Spleen (tissue), 11 donors: Measurements from ENCODE around the gene RRAGB. TPM values are rescaled to one million over a fixed set of nuclear protein-coding genes. Genes with fewer than 3 reads are reported as not detected.
"Not testable (repeated sequence)": the region's sequence is repeated elsewhere in the genome, so short reads cannot be mapped to it uniquely, and the experiment has no call there.

Experiments
- DNase-seq: peaks from one replicate; pipeline ENCODE4 v3.0.0-alpha.2; 2020
- H3K27ac ChIP-seq, 8 donors: fragments of 200-600 bp; sonication (generic) in 7 of 8; 1 replicate in 4 of 8; 2 replicates in 4 of 8; pipeline versions ENCODE4 v1.5.0 to v1.8.0; 2016 to 2021; ENCODE audit warnings: inconsistent platforms in 4 of 8, mild to moderate bottlenecking in 4 of 8, moderate library complexity in 1 of 8
- H3K27me3 ChIP-seq, 7 donors: fragments of 200-600 bp; sonication (generic) in 6 of 7; replicated peaks in 1 of 7; 1 replicate in 4 of 7; 2 replicates in 3 of 7; pipeline versions ENCODE4 v1.5.0 to v1.8.0; 2016 to 2021; ENCODE audit warnings: inconsistent platforms in 3 of 7, mild to moderate bottlenecking in 1 of 7
- H3K36me3 ChIP-seq, 6 donors: fragments of 200-600 bp; sonication (generic) in 5 of 6; 1 replicate in 4 of 6; 2 replicates in 2 of 6; pipeline versions ENCODE4 v1.5.0 to v1.8.0; 2016 to 2021; ENCODE audit warnings: inconsistent platforms in 2 of 6
- H3K4me1 ChIP-seq, 6 donors: fragments of 200-600 bp; sonication (generic) in 5 of 6; 1 replicate in 3 of 6; 2 replicates in 3 of 6; pipeline versions ENCODE4 v1.5.0 to v1.8.0; 2016 to 2021; ENCODE audit warnings: inconsistent platforms in 3 of 6
- H3K4me3 ChIP-seq, 8 donors: fragments of 200-600 bp; sonication (generic) in 7 of 8; 1 replicate in 4 of 8; 2 replicates in 4 of 8; pipeline versions ENCODE4 v1.5.0 to v1.8.0; 2016 to 2021; ENCODE audit warnings: inconsistent platforms in 4 of 8, mild to moderate bottlenecking in 4 of 8, moderate library complexity in 2 of 8
- H3K9me3 ChIP-seq, 8 donors: fragments of 200-600 bp; sonication (generic) in 7 of 8; 1 replicate in 4 of 8; 2 replicates in 4 of 8; pipeline versions ENCODE4 v1.5.0 to v1.8.0; 2016 to 2021; ENCODE audit warnings: inconsistent platforms in 4 of 8
- CTCF ChIP-seq, 11 experiments: fragments of 200-600 bp in 7 of 11; fragments of 450-650 bp in 4 of 11; sonication (generic) in 4 of 11; IDR thresholded peaks in 8 of 11; conservative IDR thresholded peaks in 3 of 11; 1 replicate in 7 of 11; 2 replicates in 4 of 11; pipeline versions ENCODE4 v1.4.0 to v1.8.0; 2016 to 2021; ENCODE audit warnings: antibody characterized with exemption in 11 of 11, inconsistent platforms in 4 of 11, mild to moderate bottlenecking in 1 of 11
- POLR2A ChIP-seq, 3 donors: fragments of 450-650 bp; IDR thresholded peaks; one replicate each; pipeline ENCODE4 v1.5.1; 2017; ENCODE audit warnings: antibody characterized with exemption in 3 of 3, mild to moderate bottlenecking in 1 of 3
- POLR2AphosphoS5 ChIP-seq, 3 donors: sonication (generic); formaldehyde crosslinking; IDR thresholded peaks; one replicate each; pipeline ENCODE4 v1.5.1; 2017; ENCODE audit warnings: antibody characterized with exemption in 3 of 3
- WGBS, 5 donors: extraction: QIAGEN DNeasy Blood & Tissue Kit in 3 of 5; methylation state at CpG; one replicate each; pipeline versions ENCODE4 v1.1.5 to v1.1.7; 2013 to 2018; 5-methylcytosine and 5-hydroxymethylcytosine counted together
- intact Hi-C: fragments of 100-400 bp; cut with DNase I; formaldehyde crosslinking; loops from one replicate; pipeline ENCODE4 v1.15.0; 2023; ENCODE audit warnings: low total_unique reads
- polyA plus RNA-seq, 3 donors: library from polyadenylated mRNA; stranded (reverse); fragments of 200-250 nt; gene quantifications; one replicate each; pipeline ENCODE4 v1.2.1, GENCODE V29; 2013
- total RNA-seq, 7 donors: library from RNA; depleted of rRNA in 3 of 7; stranded (reverse); fragments of >200 nt in 3 of 7; fragmentation: NEBNext Ultra II Directional in 4 of 7; extraction: Animal tissue kit (Norgen Biotek cat#: 25700) in 4 of 7; gene quantifications; one replicate each; pipeline versions ENCODE4 v1.1.0 to v1.2.1, GENCODE V29; 2016 to 2021
- donor health status: healthy with polysubstance abuse.
- donor health status: DM: no; HTN: no; CAD: no; lungs with moderate emphysema.
- donor health status: DM: no; HTN: no; CAD: no.
- donor health status: Bipolar disorder and iron deficiency.
- donor health status: healthy.
- donor health status: DM: no; HTN: no; CAD: no.
- donor health status: DM: yes; HTN: yes; CAD: no.

Gene RRAGB
- total and polyA plus RNA-seq, 10 donors, result 16.0 to 30.7 (median 18.3) TPM

- Histone ChIP-seq H3K9me3 (peaks cover 0 to 11% (median 0%) of the 10 kb centered on the region in 8 donors), H3K4me1 (no peaks in the 10 kb centered on the region), H3K27ac (no peak overlapping the region), H3K27me3 (no peaks in the 10 kb centered on the region), H3K36me3 (peaks cover 0 to 6% (median 0%) of the 10 kb centered on the region in 6 donors), H3K4me3 (no peak overlapping the region)
- 68 to 95% (median 90%) methylated on average over 1 of the region's 1 CpG for WGBS, 5 donors
- TF ChIP-seq POLR2AphosphoS5 (IDR thresholded peaks at IDR 0.05) (no peak), CTCF (IDR thresholded peaks at IDR 0.05 in 8 of 11, conservative IDR thresholded peaks at IDR 0.05 in 3 of 11) (no peak), POLR2A (IDR thresholded peaks at IDR 0.05) (no peak)
- intact Hi-C loops, result no loop called here
- no peak for DNase-seq
Observed at GRCh38 chrX:55767100-55767499, 49.6 kb downstream of the RRAGB start.

- H3K4me3 ChIP-seq, H3K4me1 ChIP-seq, DNase-seq, H3K9me3 ChIP-seq, H3K27ac ChIP-seq, H3K27me3 ChIP-seq, intact Hi-C loops: not testable (repeated sequence)
- H3K36me3 ChIP-seq, result peaks cover 0 to 22% (median 0%) of the 10 kb centered on the region in 6 donors
- WGBS, 5 donors, result 63 to 100% (median 67%) methylated on average over 1 to 6 of the region's 6 CpGs
Observed at GRCh38 chrX:55774419-55774818, 56.9 kb downstream of the RRAGB start.

GRCh38 chrX:55777596-55777995 lies 60.0 kb downstream of the RRAGB start:
- no peak for DNase-seq
- no peaks in the 10 kb centered on the region for H3K4me1 ChIP-seq
- H3K4me3 ChIP-seq, result no peak overlapping the region
- no peak overlapping the region for H3K27ac ChIP-seq
- H3K9me3 ChIP-seq, result peaks cover 0 to 8% (median 0%) of the 10 kb centered on the region in 8 donors
- TF ChIP-seq CTCF (IDR thresholded peaks at IDR 0.05 in 8 of 11, conservative IDR thresholded peaks at IDR 0.05 in 3 of 11), result no peak
- no peak for TF ChIP-seq POLR2A (IDR thresholded peaks at IDR 0.05)
- TF ChIP-seq POLR2AphosphoS5 (IDR thresholded peaks at IDR 0.05), result no peak
- intact Hi-C loops, result no loop called here
- H3K27me3 ChIP-seq, result no peaks in the 10 kb centered on the region
- 84 to 100% (median 95%) methylated on average over 2 of the region's 2 CpGs for WGBS, 5 donors
- peaks cover 0 to 22% (median 0%) of the 10 kb centered on the region in 6 donors for H3K36me3 ChIP-seq

- Histone ChIP-seq H3K27me3 (no peaks in the 10 kb centered on the region), H3K36me3 (peaks cover 0 to 22% (median 0%) of the 10 kb centered on the region in 6 donors), H3K4me3 (no peak overlapping the region), H3K27ac (no peak overlapping the region), H3K4me1 (no peaks in the 10 kb centered on the region), H3K9me3 (peaks cover 0 to 8% (median 0%) of the 10 kb centered on the region in 8 donors)
- intact Hi-C loops, result no loop called here
- no peak for DNase-seq
- no peak for TF ChIP-seq POLR2AphosphoS5 (IDR thresholded peaks at IDR 0.05)
Observed at GRCh38 chrX:55778322-55778721, 60.8 kb downstream of the RRAGB start.

- TF ChIP-seq POLR2AphosphoS5 (IDR thresholded peaks at IDR 0.05) (no peak), CTCF (IDR thresholded peaks at IDR 0.05 in 8 of 11, conservative IDR thresholded peaks at IDR 0.05 in 3 of 11) (no peak), POLR2A (IDR thresholded peaks at IDR 0.05) (no peak)
- WGBS, 5 donors, result 83 to 93% (median 88%) methylated on average over 3 of the region's 3 CpGs
Observed at GRCh38 chrX:55783723-55784122, 66.2 kb downstream of the RRAGB start.

More at GRCh38 chrX:55783723-55784122, 66.2 kb downstream of the RRAGB start:
- intact Hi-C loops, result no loop called here
- Histone ChIP-seq H3K4me3 (no peak overlapping the region), H3K27me3 (no peaks in the 10 kb centered on the region), H3K4me1 (no peaks in the 10 kb centered on the region), H3K36me3 (no peaks in the 10 kb centered on the region), H3K9me3 (peaks cover 0 to 8% (median 0%) of the 10 kb centered on the region in 8 donors), H3K27ac (no peak overlapping the region)
- no peak for DNase-seq
